HL-60 (cell line): ENCODE measurements around the gene ZNF280D.

ENCODE experiments used
- DNase-seq, 2 experiments: peaks; one replicate each; pipeline ENCODE4 v3.0.0-alpha.2; 2010 to 2020; ENCODE audit warnings: low read depth in 1 of 2, low spot score in 1 of 2
- H3K27ac ChIP-seq: fragments of 250-450 bp; sonication (Bioruptor Pico); replicated peaks from 2 replicates; pipeline ENCODE4 v1.5.1; 2020; ENCODE audit warnings: mild to moderate bottlenecking, moderate library complexity
- H3K27me3 ChIP-seq: fragments of 250-450 bp; sonication (Bioruptor Pico); 2 replicates; pipeline ENCODE4 v1.5.1; 2021; ENCODE audit warnings: mild to moderate bottlenecking, moderate library complexity; ENCODE audit not compliant: insufficient read depth, poor library complexity, severe bottlenecking
- H3K4me3 ChIP-seq: replicated peaks from 2 replicates; pipeline ENCODE4 v1.5.1; 2011; ENCODE audit warnings: mild to moderate bottlenecking, control low read depth, low read length; ENCODE audit not compliant: insufficient read depth
- GABPA ChIP-seq: IDR thresholded peaks from 2 replicates; pipeline ENCODE4 v1.6.1; 2012; ENCODE audit warnings: low read depth
- POLR2AphosphoS5 ChIP-seq: IDR thresholded peaks from 2 replicates; pipeline ENCODE4 v1.6.1; 2012; ENCODE audit warnings: low read depth
- REST ChIP-seq: IDR thresholded peaks from 2 replicates; pipeline ENCODE4 v1.6.1; 2012; ENCODE audit warnings: low read depth; ENCODE audit not compliant: insufficient replicate concordance
- SPI1 ChIP-seq: IDR thresholded peaks from 2 replicates; pipeline ENCODE4 v1.6.1; 2012; ENCODE audit warnings: low read depth, mild to moderate bottlenecking, borderline replicate concordance
- TF ChIP-seq, protein P1 (sequence below): IDR thresholded peaks from one replicate; pipeline ENCODE4 v1.5.1; 2011; ENCODE audit warnings: low read length, control low read depth, inconsistent platforms; ENCODE audit not compliant: insufficient read depth

Gene ZNF280D

GRCh38 chr15:56587686-56588085 lies 145.6 kb downstream of the ZNF280D start:
- H3K27me3 ChIP-seq: no peaks in the 10 kb centered on the region
- no peak for DNase-seq
- TF ChIP-seq, protein P1, sequence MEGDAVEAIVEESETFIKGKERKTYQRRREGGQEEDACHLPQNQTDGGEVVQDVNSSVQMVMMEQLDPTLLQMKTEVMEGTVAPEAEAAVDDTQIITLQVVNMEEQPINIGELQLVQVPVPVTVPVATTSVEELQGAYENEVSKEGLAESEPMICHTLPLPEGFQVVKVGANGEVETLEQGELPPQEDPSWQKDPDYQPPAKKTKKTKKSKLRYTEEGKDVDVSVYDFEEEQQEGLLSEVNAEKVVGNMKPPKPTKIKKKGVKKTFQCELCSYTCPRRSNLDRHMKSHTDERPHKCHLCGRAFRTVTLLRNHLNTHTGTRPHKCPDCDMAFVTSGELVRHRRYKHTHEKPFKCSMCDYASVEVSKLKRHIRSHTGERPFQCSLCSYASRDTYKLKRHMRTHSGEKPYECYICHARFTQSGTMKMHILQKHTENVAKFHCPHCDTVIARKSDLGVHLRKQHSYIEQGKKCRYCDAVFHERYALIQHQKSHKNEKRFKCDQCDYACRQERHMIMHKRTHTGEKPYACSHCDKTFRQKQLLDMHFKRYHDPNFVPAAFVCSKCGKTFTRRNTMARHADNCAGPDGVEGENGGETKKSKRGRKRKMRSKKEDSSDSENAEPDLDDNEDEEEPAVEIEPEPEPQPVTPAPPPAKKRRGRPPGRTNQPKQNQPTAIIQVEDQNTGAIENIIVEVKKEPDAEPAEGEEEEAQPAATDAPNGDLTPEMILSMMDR: no peak
- TF ChIP-seq POLR2AphosphoS5: no peak
- no peak for TF ChIP-seq SPI1
- no peak for TF ChIP-seq GABPA
- no peak for TF ChIP-seq REST

GRCh38 chr15:56586206-56586605 lies 147.1 kb downstream of the ZNF280D start:
- no peak overlapping the region for H3K27ac ChIP-seq
- DNase-seq: no peak
- no peak overlapping the region for H3K4me3 ChIP-seq
- TF ChIP-seq REST: no peak
- no peak for TF ChIP-seq SPI1
- TF ChIP-seq, protein P1: no peak
- TF ChIP-seq GABPA: no peak
- TF ChIP-seq POLR2AphosphoS5: no peak
- H3K27me3 ChIP-seq: no peaks in the 10 kb centered on the region

More at GRCh38 chr15:56587686-56588085, 145.6 kb downstream of the ZNF280D start:
- H3K4me3 ChIP-seq: no peak overlapping the region
- H3K27ac ChIP-seq: no peak overlapping the region

DNA sequence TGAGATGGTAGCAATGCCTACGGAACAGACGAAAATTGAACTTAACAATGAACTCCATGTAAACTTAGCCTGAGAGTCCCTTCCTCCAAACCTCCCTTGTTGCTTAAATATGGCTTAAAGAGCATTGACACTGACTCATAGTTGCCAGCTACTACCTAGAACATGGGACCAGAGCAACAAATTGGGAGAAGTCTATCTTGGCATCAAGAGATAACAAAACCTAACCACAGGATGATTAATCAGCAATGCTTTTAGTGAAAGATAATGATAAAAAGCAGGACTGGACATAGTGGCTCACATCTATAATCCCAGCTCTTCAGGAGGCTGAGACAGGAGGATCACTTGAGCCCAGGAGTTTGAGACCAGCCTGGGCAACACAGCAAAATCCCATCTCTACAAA lies 150.5 kb downstream of the ZNF280D start:
- Histone ChIP-seq H3K4me3 (no peak overlapping the region), H3K27ac (no peak overlapping the region), H3K27me3 (no peaks in the 10 kb centered on the region)
- DNase-seq: no peak
- TF ChIP-seq SPI1 (no peak), GABPA (no peak), POLR2AphosphoS5 (no peak), REST (no peak)
- TF ChIP-seq, protein P1: no peak
